GM12864 (cell line): ENCODE measurements around the gene DPPA3.
"Not testable (repeated sequence)": the region's sequence is repeated elsewhere in the genome, so short reads cannot be mapped to it uniquely, and the experiment has no call there.

Source experiments
- DNase-seq: peaks from one replicate; pipeline ENCODE4 v3.0.0-alpha.2; 2011; ENCODE audit warnings: low read depth
- H3K4me3 ChIP-seq: 2 replicates; pipeline ENCODE4 v1.5.1; 2011; ENCODE audit warnings: mild to moderate bottlenecking, low read depth, low read length, control low read depth
- TF ChIP-seq, protein P1 (sequence below): IDR thresholded peaks from 2 replicates; pipeline ENCODE4 v1.5.1; 2011; ENCODE audit warnings: low read depth, mild to moderate bottlenecking, moderate library complexity, low read length, control low read depth, inconsistent platforms; ENCODE audit errors: missing control alignments

Gene DPPA3

DNA sequence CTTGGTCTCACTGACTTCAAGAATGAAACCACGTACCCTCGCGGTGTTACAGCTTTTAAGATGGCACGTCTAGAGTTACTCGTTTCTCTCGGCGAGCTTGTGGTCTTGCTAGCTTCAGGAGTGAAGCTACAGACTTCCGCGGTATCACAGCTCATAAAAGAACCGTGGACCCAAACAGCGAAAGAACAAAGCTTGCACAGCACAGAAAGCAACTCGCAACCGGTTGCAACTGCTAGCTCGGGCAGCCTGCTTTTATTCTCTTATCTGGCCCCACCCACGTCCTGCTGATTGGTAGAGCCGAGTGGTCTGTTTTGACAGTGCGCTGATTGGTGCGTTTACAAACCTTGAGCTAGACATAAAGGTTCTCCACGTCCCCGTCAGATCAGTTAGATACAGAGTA is 40.2 kb downstream of the DPPA3 start:
- H3K4me3 ChIP-seq, result no peak overlapping the region
- TF ChIP-seq, protein P1, sequence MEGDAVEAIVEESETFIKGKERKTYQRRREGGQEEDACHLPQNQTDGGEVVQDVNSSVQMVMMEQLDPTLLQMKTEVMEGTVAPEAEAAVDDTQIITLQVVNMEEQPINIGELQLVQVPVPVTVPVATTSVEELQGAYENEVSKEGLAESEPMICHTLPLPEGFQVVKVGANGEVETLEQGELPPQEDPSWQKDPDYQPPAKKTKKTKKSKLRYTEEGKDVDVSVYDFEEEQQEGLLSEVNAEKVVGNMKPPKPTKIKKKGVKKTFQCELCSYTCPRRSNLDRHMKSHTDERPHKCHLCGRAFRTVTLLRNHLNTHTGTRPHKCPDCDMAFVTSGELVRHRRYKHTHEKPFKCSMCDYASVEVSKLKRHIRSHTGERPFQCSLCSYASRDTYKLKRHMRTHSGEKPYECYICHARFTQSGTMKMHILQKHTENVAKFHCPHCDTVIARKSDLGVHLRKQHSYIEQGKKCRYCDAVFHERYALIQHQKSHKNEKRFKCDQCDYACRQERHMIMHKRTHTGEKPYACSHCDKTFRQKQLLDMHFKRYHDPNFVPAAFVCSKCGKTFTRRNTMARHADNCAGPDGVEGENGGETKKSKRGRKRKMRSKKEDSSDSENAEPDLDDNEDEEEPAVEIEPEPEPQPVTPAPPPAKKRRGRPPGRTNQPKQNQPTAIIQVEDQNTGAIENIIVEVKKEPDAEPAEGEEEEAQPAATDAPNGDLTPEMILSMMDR, result no peak
- DNase-seq, result no peak

DNA sequence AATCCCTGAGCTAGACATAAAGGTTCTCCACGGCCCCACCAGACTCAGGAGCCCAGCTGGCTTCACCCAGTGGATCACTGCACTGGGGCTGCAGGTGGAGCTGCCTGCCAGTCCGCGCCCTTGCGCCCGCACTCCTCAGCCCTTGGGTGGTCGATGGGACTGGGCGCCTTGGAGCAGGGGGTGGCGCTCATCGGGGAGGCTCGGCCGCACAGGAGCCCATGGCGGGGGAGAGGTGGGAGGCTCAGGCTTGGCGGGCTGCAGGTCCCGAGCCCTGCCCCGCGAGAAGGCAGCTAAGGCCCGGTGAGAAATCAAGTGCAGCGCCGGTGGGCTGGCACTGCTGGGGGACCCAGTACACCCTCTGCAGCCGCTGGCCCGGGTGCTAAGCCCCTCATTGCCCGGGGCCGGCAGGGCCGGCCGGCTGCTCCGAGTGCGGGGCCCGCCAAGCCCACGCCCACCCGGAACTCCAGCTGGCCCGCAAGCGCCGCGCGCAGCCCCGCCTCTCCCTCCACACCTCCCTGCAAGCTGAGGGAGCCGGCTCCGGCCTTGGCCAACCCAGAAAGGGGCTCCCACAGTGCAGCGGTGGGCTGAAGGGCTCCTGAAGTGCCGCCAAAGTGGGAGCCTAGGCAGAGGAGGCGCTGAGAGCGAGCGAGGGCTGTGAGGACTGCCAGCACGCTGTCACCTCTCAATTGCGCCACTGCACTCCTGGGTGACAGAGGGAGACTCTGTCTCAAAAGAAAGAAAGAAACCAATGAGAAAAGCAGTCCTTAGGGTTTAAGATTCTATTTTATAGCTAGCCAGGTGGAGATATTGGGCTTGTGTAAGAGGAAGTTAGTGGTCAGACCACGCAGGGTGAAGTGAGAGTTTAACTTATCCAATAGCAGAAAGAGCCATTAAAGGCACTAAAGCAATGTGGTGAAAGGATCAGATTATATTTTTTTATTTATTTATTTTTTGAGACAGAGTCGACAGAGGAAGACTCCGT is 41.0 kb downstream of the DPPA3 start:
- H3K4me3 ChIP-seq, DNase-seq: not testable (repeated sequence)

- DNase-seq, H3K4me3 ChIP-seq: not testable (repeated sequence)
Observed at GRCh38 chr12:7755668-7756067, 44.4 kb downstream of the DPPA3 start.

- no peak overlapping the region for H3K4me3 ChIP-seq
- no peak for DNase-seq
- TF ChIP-seq, protein P1, result no peak
Observed at GRCh38 chr12:7756993-7757392, 45.8 kb downstream of the DPPA3 start.

DNA sequence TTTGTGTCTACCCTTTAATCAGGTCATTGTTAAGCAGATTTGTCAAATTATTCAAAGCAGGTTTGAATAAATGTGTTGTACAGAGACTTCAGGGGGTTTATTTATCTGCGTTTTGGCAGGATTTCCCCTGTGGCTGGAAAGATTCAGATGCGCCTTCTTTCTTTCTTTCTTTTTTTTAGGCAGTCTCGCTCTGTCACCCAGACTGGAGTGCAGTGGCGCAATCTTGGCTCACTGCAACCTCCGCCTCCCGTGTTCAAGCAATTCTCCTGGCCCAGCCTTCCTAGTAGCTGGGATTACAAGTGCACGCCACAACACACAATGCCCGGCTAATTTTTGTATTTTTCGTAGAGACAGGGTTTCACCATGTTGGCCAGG is 47.5 kb downstream of the DPPA3 start:
- H3K4me3 ChIP-seq, result no peak overlapping the region
- TF ChIP-seq, protein P1, result no peak
- no peak for DNase-seq
